Hepatic stellate cell (primary cell): ENCODE data around the gene RABGGTA.

Experiments used
- DNase-seq: peaks from one replicate; pipeline ENCODE4 v3.0.0; 2011; ENCODE audit warnings: low spot score

RABGGTA gene

DNA sequence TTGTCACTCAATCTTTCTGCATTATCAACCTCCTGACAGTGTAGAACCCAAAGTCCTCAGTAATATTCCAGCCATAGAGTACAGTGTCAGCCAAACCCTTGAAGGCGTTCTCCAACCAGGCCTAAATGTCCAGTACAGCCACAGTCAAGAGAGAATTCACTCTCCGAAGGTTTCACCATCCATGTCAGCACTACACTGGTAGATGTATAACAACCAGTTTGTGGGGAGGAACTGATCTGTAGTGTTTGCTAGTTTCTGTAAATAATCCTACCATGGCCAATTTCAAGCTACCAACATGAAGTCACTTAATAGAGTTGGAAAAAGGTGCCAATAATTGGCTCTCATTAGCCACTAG lies 55.1 kb downstream of the RABGGTA start:
- no peak for DNase-seq
